ENCODE results near the gene CASZ1. TPM values are rescaled to one million over a fixed set of nuclear protein-coding genes. Genes with fewer than 3 reads are reported as not detected.

CASZ1 gene
- total RNA-seq, 4 donors from 2014 or later = 22.1 to 47.4 (median 28.0) TPM

- no peaks in the 10 kb centered on the region for H3K36me3 ChIP-seq
- WGBS, 2 donors (ENCODE audit: low coverage in 1 of 2) = 75 to 80% methylated on average over 2 to 5 of the region's 14 CpGs
- no peaks in the 10 kb centered on the region for H3K9me3 ChIP-seq
- no peak overlapping the region for H3K27ac ChIP-seq
- TF ChIP-seq POLR2AphosphoS5 (IDR thresholded peaks at IDR 0.05) (no peak), EP300 (IDR thresholded peaks at IDR 0.05) (no peak), CTCF (IDR thresholded peaks at IDR 0.05) (no peak), POLR2A (IDR thresholded peaks at IDR 0.05) (no peak)
- H3K4me3 ChIP-seq = no peak overlapping the region
- ATAC-seq = no peak
- H3K4me1 ChIP-seq = peaks cover 0 to 27% (median 0%) of the 10 kb centered on the region in 3 donors
- H3K27me3 ChIP-seq = no peaks in the 10 kb centered on the region
Measured at GRCh38 chr1:10776190-10776905, 20.1 kb downstream of the CASZ1 start.

- Histone ChIP-seq H3K27me3 (no peaks in the 10 kb centered on the region), H3K9me3 (no peaks in the 10 kb centered on the region), H3K27ac (no peak overlapping the region), H3K4me3 (no peak overlapping the region), H3K4me1 (peaks cover 0 to 27% (median 0%) of the 10 kb centered on the region in 3 donors), H3K36me3 (no peaks in the 10 kb centered on the region)
- 69 to 91% methylated on average over 6 to 7 of the region's 9 CpGs for WGBS, 2 donors (ENCODE audit: low coverage in 1 of 2)
- no peak for ATAC-seq
- TF ChIP-seq POLR2AphosphoS5 (IDR thresholded peaks at IDR 0.05) = no peak
- TF ChIP-seq EP300 (IDR thresholded peaks at IDR 0.05) = no peak
- no peak for TF ChIP-seq POLR2A (IDR thresholded peaks at IDR 0.05)
Measured at GRCh38 chr1:10775763-10776162, 20.7 kb downstream of the CASZ1 start.

- Histone ChIP-seq H3K4me1 (peaks cover 0 to 22% (median 0%) of the 10 kb centered on the region in 3 donors), H3K9me3 (no peaks in the 10 kb centered on the region), H3K27me3 (no peaks in the 10 kb centered on the region), H3K4me3 (no peak overlapping the region), H3K36me3 (no peaks in the 10 kb centered on the region), H3K27ac (no peak overlapping the region)
- TF ChIP-seq POLR2A (IDR thresholded peaks at IDR 0.05) (no peak), CTCF (IDR thresholded peaks at IDR 0.05) (no peak), EP300 (IDR thresholded peaks at IDR 0.05) (no peak), POLR2AphosphoS5 (IDR thresholded peaks at IDR 0.05) (no peak)
- WGBS, 2 donors (ENCODE audit: low coverage in 1 of 2) = 78 to 88% methylated on average over 4 to 6 of the region's 17 CpGs
- no peak for ATAC-seq
Measured at GRCh38 chr1:10774615-10775310, 21.7 kb downstream of the CASZ1 start.

- WGBS, 2 donors (ENCODE audit: low coverage in 1 of 2) = 75 to 80% methylated on average over 5 to 13 of the region's 17 CpGs
- ATAC-seq = no peak
Measured at GRCh38 chr1:10773851-10774614, 22.4 kb downstream of the CASZ1 start.

More at GRCh38 chr1:10773851-10774614, 22.4 kb downstream of the CASZ1 start:
- Histone ChIP-seq H3K4me3 (no peak overlapping the region), H3K36me3 (no peaks in the 10 kb centered on the region), H3K9me3 (no peaks in the 10 kb centered on the region), H3K4me1 (peaks cover 0 to 16% (median 0%) of the 10 kb centered on the region in 3 donors), H3K27ac (no peak overlapping the region), H3K27me3 (no peaks in the 10 kb centered on the region)
- TF ChIP-seq CTCF (IDR thresholded peaks at IDR 0.05) = no peak
- TF ChIP-seq EP300 (IDR thresholded peaks at IDR 0.05) = no peak
- no peak for TF ChIP-seq POLR2AphosphoS5 (IDR thresholded peaks at IDR 0.05)
- no peak for TF ChIP-seq POLR2A (IDR thresholded peaks at IDR 0.05)
